GM12801 (cell line): ENCODE measurements around the gene TRIM54.

Source experiments
- TF ChIP-seq, protein P1 (sequence below): IDR thresholded peaks from one replicate; pipeline ENCODE4 v1.5.1; 2011; ENCODE audit warnings: control low read depth; ENCODE audit not compliant: insufficient read length; ENCODE audit errors: extremely low read depth

Gene TRIM54

DNA sequence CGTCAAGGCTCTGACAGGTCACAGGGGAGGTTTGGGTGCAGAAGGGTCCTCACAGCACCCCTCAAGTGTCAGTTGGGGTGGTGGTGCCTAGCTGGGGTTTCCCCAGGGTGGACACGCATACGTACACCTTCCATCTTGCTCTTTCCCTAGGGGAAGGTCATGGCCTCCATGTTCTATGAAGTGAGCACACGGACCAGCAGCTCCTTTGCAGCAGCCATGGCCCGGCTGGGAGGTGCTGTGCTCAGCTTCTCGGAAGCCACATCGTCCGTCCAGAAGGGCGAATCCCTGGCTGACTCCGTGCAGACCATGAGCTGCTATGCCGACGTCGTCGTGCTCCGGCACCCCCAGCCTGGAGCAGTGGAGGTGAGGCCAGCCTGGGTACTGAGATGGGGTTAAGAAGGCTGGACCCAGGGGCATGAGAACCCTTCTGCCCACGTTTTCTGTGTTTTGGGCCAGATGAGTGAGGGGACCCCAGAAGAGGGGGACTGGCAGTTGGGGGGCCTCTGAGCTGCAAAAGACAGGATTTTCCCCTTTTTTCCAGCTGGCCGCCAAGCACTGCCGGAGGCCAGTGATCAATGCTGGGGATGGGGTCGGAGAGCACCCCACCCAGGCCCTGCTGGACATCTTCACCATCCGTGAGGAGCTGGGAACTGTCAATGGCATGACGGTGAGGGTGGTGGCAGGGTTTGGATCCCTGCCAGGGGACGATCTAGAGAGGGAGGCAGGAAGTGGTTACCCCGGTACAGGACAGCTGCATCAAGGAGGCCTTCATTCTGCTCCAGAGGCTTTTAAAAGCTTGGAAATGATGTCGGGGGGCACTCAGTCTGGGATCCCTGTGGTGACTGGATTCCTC is 40.2 kb upstream of the TRIM54 start:
- TF ChIP-seq, protein P1, sequence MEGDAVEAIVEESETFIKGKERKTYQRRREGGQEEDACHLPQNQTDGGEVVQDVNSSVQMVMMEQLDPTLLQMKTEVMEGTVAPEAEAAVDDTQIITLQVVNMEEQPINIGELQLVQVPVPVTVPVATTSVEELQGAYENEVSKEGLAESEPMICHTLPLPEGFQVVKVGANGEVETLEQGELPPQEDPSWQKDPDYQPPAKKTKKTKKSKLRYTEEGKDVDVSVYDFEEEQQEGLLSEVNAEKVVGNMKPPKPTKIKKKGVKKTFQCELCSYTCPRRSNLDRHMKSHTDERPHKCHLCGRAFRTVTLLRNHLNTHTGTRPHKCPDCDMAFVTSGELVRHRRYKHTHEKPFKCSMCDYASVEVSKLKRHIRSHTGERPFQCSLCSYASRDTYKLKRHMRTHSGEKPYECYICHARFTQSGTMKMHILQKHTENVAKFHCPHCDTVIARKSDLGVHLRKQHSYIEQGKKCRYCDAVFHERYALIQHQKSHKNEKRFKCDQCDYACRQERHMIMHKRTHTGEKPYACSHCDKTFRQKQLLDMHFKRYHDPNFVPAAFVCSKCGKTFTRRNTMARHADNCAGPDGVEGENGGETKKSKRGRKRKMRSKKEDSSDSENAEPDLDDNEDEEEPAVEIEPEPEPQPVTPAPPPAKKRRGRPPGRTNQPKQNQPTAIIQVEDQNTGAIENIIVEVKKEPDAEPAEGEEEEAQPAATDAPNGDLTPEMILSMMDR, result no peak

DNA sequence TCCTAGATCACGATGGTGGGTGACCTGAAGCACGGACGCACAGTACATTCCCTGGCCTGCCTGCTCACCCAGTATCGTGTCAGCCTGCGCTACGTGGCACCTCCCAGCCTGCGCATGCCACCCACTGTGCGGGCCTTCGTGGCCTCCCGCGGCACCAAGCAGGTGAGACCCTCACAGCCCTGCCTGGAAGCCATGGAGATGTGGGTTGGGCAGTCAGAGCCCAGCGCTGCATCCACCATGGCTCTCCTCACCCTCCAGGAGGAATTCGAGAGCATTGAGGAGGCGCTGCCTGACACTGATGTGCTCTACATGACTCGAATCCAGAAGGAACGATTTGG is 39.6 kb upstream of the TRIM54 start:
- TF ChIP-seq, protein P1, result no peak

DNA sequence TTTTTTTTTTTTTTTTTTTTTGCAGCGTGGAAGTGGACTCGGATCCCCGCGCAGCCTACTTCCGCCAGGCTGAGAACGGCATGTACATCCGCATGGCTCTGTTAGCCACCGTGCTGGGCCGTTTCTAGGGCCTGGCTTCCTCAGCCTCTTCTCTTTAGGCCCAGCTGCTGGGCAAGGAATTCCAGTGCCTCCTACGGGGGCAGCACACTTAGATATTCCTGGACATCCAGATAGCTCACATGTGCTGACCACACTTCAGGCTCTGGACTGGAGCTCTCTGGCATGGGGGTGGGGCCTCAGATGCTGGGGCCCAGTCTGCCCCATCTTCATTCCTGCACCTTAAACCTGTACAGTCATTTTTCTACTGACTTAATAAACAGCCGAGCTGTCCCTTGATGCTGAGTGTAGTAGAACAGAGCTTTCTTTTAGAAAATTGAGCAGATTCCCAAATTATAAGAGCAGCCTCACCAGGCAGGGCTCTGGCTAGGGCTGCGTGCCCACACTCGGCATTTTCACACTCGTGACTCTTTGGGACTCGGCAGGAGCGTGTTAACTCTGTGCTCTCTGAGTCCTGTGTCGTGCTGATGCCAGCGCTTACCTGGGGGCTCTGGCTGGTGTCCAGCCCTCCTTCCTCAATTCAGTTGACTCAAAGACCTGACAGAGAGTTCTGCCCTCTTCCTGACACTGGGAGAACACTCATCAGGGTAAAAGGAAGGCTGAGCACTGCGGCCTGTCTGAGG is 38.7 kb upstream of the TRIM54 start:
- TF ChIP-seq, protein P1, result no peak

DNA sequence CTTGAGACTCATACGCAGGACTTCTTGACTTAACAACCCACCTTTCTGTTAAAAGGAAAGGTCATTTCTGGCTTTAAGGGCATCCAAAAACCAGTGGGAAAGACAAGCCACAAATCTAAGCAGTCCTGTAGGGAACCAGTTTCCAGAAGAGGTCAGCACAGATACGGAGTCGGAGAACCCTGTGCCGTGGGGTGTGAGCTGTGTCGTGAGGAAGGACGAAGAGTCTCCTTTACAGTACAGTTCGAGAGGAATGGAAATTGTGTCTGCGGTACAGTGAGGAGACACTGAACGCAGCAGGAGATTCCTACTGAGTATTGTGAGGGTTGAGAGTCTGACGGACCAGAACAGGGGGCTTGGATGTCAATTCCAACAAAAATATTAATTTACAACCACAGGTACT is 37.1 kb upstream of the TRIM54 start:
- TF ChIP-seq, protein P1, result no peak

DNA sequence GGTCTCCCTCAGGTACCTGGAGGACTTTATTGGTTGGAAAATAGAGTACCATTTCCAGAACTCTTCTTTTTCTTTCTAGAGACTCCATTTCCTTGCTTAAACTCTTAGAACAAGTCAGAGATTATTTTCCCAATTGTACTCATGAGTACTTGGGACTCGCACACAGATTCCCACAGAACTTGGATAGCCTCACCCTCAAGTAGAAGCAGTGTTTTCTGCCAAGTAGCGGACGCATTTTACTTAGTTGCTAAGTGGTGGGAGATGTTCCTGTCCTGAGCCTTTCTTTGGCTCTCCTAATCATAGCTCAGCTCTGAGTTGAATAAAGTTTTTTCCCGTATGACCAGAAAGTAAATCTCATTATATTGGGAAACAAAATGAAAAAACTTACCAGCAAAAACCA is 36.6 kb upstream of the TRIM54 start:
- TF ChIP-seq, protein P1, result no peak

DNA sequence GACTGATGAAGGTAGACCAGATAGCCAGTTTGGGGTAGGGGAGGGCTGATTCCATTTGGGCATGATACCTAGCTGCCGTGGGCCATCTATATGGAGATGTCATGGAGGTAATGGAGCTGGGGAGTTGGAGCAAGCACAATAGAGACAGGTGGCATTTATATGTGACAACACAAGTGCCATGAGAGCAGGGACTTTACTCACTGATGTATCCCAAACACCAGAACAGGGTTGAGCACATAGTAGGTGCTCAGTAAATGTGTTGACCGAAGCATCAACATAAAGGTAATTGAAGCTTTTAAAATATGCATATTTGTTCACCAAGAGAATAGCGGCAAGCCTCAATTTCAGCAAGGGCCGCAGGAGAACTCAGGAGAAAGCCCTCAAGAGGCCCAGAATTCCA is 34.3 kb upstream of the TRIM54 start:
- TF ChIP-seq, protein P1, result no peak

DNA sequence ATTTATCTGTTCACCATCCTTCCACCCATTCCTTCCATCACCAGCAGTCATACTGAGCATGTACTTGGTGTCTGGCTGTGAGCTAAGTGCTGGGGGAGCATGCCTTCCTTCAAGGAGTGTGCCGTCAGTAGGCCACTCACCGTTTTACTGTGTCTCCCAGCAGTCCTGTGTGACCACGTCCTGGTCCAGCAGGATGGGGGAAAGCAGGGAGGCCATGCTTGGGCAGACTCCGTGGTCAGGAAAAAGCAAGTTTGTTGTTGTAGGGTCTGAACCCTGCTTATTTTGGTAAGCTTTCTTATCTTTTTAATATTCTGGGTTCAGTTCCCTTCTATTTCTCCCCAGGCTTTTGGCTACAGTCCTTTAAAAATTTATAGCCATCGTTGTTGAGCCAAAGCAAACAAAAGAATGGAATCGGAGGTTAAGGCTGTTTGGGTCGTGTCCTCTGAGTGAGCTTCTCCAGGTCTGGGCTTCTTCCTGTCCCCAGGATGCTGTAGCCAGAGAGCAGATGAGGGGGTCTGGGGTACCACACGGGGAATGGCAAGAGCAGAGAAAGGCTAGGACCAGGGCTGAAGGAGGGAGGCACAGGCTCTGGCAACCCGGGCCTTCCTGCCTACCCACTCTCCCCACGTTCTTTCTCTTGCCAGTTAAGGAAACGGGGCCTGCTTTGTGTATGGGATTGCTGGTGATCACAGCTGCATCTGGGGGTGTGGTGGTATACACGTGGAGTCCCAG is 32.9 kb upstream of the TRIM54 start:
- TF ChIP-seq, protein P1, result no peak
